ENCODE data around the gene PLEKHA7. TPM values are rescaled to one million over a fixed set of nuclear protein-coding genes. Genes with fewer than 3 reads are reported as not detected.

PLEKHA7 gene
- total RNA-seq, 1 donor from 2014 or later, result 77.1 TPM

- no peak overlapping the region for H3K27ac Mint-ChIP-seq
- TF ChIP-seq, protein P1, sequence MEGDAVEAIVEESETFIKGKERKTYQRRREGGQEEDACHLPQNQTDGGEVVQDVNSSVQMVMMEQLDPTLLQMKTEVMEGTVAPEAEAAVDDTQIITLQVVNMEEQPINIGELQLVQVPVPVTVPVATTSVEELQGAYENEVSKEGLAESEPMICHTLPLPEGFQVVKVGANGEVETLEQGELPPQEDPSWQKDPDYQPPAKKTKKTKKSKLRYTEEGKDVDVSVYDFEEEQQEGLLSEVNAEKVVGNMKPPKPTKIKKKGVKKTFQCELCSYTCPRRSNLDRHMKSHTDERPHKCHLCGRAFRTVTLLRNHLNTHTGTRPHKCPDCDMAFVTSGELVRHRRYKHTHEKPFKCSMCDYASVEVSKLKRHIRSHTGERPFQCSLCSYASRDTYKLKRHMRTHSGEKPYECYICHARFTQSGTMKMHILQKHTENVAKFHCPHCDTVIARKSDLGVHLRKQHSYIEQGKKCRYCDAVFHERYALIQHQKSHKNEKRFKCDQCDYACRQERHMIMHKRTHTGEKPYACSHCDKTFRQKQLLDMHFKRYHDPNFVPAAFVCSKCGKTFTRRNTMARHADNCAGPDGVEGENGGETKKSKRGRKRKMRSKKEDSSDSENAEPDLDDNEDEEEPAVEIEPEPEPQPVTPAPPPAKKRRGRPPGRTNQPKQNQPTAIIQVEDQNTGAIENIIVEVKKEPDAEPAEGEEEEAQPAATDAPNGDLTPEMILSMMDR (IDR thresholded peaks at IDR 0.05; ENCODE audit: unreplicated experiment), result no peak
- H3K27me3 Mint-ChIP-seq, result no peaks in the 10 kb centered on the region
- H3K9me3 Mint-ChIP-seq (ENCODE audit: low read depth), result no peaks in the 10 kb centered on the region
- peaks cover 3% of the 10 kb centered on the region for H3K36me3 Mint-ChIP-seq (ENCODE audit: insufficient read depth)
- H3K4me3 Mint-ChIP-seq (ENCODE audit: low read depth), result no peak overlapping the region
- no peak for DNase-seq (ENCODE audit: low spot score, unreplicated experiment)
- peaks cover 24% of the 10 kb centered on the region for H3K4me1 Mint-ChIP-seq (ENCODE audit: low read depth)
These were observed 112.0 kb downstream of the PLEKHA7 start for GRCh38 chr11:16902182-16902581.

DNA sequence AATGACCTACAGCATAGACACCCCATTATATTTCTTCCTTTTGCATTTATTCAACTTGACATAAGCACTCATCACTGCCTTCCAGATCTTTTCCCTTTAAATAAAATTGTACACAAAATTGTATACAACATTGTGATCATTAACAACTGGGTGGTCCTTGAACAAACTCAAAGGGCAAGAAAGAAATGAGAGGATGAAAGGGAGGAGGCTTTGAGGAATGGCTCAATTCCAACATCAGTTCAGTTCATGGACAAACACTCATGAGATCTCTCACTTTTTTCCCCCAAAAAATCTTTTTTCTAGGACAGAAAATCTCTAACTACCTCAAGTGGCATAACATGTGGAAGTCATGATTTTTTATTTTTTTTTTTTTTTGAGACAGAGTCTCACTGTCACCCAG, 113.7 kb downstream of the PLEKHA7 start:
- no peaks in the 10 kb centered on the region for H3K27me3 Mint-ChIP-seq
- DNase-seq (ENCODE audit: low spot score, unreplicated experiment), result no peak
- H3K4me3 Mint-ChIP-seq (ENCODE audit: low read depth), result no peak overlapping the region
- peaks cover 37% of the 10 kb centered on the region for H3K4me1 Mint-ChIP-seq (ENCODE audit: low read depth)
- TF ChIP-seq, protein P1 (IDR thresholded peaks at IDR 0.05; ENCODE audit: unreplicated experiment), result no peak
- no peaks in the 10 kb centered on the region for H3K9me3 Mint-ChIP-seq (ENCODE audit: low read depth)
- H3K27ac Mint-ChIP-seq, result peak overlapping the region; percentile 6
- H3K36me3 Mint-ChIP-seq (ENCODE audit: insufficient read depth), result no peaks in the 10 kb centered on the region

GRCh38 chr11:16899708-16900303, 114.4 kb downstream of the PLEKHA7 start:
- Mint-ChIP-seq H3K27me3 (no peaks in the 10 kb centered on the region), H3K36me3 (ENCODE audit: insufficient read depth) (no peaks in the 10 kb centered on the region), H3K4me3 (ENCODE audit: low read depth) (no peak overlapping the region), H3K27ac (peak overlapping the region; percentile 34), H3K9me3 (ENCODE audit: low read depth) (no peaks in the 10 kb centered on the region), H3K4me1 (ENCODE audit: low read depth) (peaks cover 42% of the 10 kb centered on the region)
- TF ChIP-seq, protein P1 (IDR thresholded peaks at IDR 0.05; ENCODE audit: unreplicated experiment), result no peak
- DNase-seq (ENCODE audit: low spot score, unreplicated experiment), result no peak

- TF ChIP-seq, protein P1 (IDR thresholded peaks at IDR 0.05; ENCODE audit: unreplicated experiment), result no peak
- Mint-ChIP-seq H3K4me3 (ENCODE audit: low read depth) (no peak overlapping the region), H3K27me3 (no peaks in the 10 kb centered on the region), H3K4me1 (ENCODE audit: low read depth) (peaks cover 48% of the 10 kb centered on the region), H3K9me3 (ENCODE audit: low read depth) (no peaks in the 10 kb centered on the region), H3K36me3 (ENCODE audit: insufficient read depth) (no peaks in the 10 kb centered on the region), H3K27ac (peak overlapping the region; percentile 11)
- DNase-seq (ENCODE audit: low spot score, unreplicated experiment), result no peak
These were observed 115.8 kb downstream of the PLEKHA7 start for GRCh38 chr11:16898274-16898985.

GRCh38 chr11:16897470-16898061, 116.6 kb downstream of the PLEKHA7 start:
- no peaks in the 10 kb centered on the region for H3K9me3 Mint-ChIP-seq (ENCODE audit: low read depth)
- H3K4me3 Mint-ChIP-seq (ENCODE audit: low read depth), result no peak overlapping the region

More at GRCh38 chr11:16897470-16898061, 116.6 kb downstream of the PLEKHA7 start:
- no peaks in the 10 kb centered on the region for H3K27me3 Mint-ChIP-seq
- H3K4me1 Mint-ChIP-seq (ENCODE audit: low read depth), result peaks cover 48% of the 10 kb centered on the region
- no peak overlapping the region for H3K27ac Mint-ChIP-seq
- DNase-seq (ENCODE audit: low spot score, unreplicated experiment), result no peak
- TF ChIP-seq, protein P1 (IDR thresholded peaks at IDR 0.05; ENCODE audit: unreplicated experiment), result no peak
- H3K36me3 Mint-ChIP-seq (ENCODE audit: insufficient read depth), result no peaks in the 10 kb centered on the region
